Endothelial cell of umbilical vein (primary cell): ENCODE results near the gene ASAP2. TPM values are rescaled to one million over a fixed set of nuclear protein-coding genes. Genes with fewer than 3 reads are reported as not detected.
A peak's percentile ranks its signal among the peaks of the same experiment; 100 is the strongest.

Experiments used
- BruUV-seq: library from RNA; stranded (reverse); fragments of 400-500 nt; replicated peaks from 2 replicates; lab custom pipeline; 2021; lab: Mats Ljungman, UMichigan
- CTCF ChIA-PET: fragments of 300-600, 350-600 bp; sonication (Branson Sonifier 250); formaldehyde crosslinking; loops from one replicate; lab custom pipeline; 2021; ENCODE audit warnings: antibody characterized with exemption, inconsistent platforms; lab: Charles Lee
- POLR2A ChIA-PET: fragments of 300-600, 350-600 bp; sonication (Branson Sonifier 250); formaldehyde crosslinking; loops from one replicate; lab custom pipeline; 2021; ENCODE audit warnings: antibody characterized with exemption, inconsistent platforms; lab: Charles Lee
- DNase-seq: peaks from one replicate; pipeline ENCODE4 v3.0.0-alpha.2; 2011; ENCODE audit warnings: low read depth, low spot score
- FAIRE-seq: peaks from 2 replicates; lab custom pipeline; 2011; peaks lifted over from hg19 to GRCh38; lab: Jason Lieb, UNC
- H2AFZ ChIP-seq: 2 replicates; pipeline ENCODE4 v1.6.0; 2012; ENCODE audit warnings: low read depth, low read length, control low read depth, inconsistent platforms
- H3K27ac ChIP-seq: 2 replicates; pipeline ENCODE4 v1.5.1; 2011; ENCODE audit warnings: low read depth, mild to moderate bottlenecking, control low read depth, low read length, moderate library complexity; ENCODE audit not compliant: insufficient read depth
- H3K27me3 ChIP-seq, 2 experiments: 2 replicates each; pipeline versions ENCODE4 v1.6.0 to v1.6.1; 2011; ENCODE audit warnings: low read length in 2 of 2, mixed read lengths in 1 of 2; ENCODE audit not compliant: control insufficient read depth in 2 of 2, insufficient read depth in 2 of 2
- H3K36me3 ChIP-seq, 2 experiments: 2 replicates in 1 of 2; 3 replicates in 1 of 2; pipeline ENCODE4 v1.5.1; 2011; ENCODE audit warnings: low read length in 2 of 2, mild to moderate bottlenecking in 1 of 2, moderate library complexity in 1 of 2; ENCODE audit not compliant: control insufficient read depth in 2 of 2, insufficient read depth in 2 of 2; ENCODE audit errors: extremely low read depth in 1 of 2
- H3K4me1 ChIP-seq: 3 replicates; pipeline ENCODE4 v1.5.1; 2011; ENCODE audit warnings: mild to moderate bottlenecking, low read length; ENCODE audit not compliant: control insufficient read depth, insufficient read depth; ENCODE audit errors: extremely low read depth
- H3K4me2 ChIP-seq: 2 replicates; pipeline ENCODE4 v1.6.1; 2011; ENCODE audit warnings: low read length, control low read depth, mixed read lengths; ENCODE audit not compliant: insufficient read depth
- H3K4me3 ChIP-seq, 3 experiments: fragments of 200-600 bp in 1 of 3; sonication (generic), shearing (Covaris generic) in 1 of 3; replicated peaks in 1 of 3; 2 replicates each; pipeline ENCODE4 v1.5.1; 2011 to 2016; ENCODE audit warnings: control low read depth in 3 of 3, low read length in 3 of 3, mild to moderate bottlenecking in 2 of 3, inconsistent platforms in 1 of 3, low read depth in 1 of 3, moderate library complexity in 1 of 3; ENCODE audit not compliant: insufficient read depth in 1 of 3
- H3K79me2 ChIP-seq: 2 replicates; pipeline ENCODE4 v1.6.0; 2012; ENCODE audit warnings: low read length, inconsistent platforms; ENCODE audit not compliant: control insufficient read depth, insufficient read depth
- H3K9ac ChIP-seq: replicated peaks from 2 replicates; pipeline ENCODE3; 2011; ENCODE audit warnings: low read length, control low read depth; ENCODE audit not compliant: insufficient read depth; ENCODE audit errors: extremely low read depth
- H3K9me1 ChIP-seq: replicated peaks from 3 replicates; pipeline ENCODE4 v1.6.0; 2011; ENCODE audit warnings: mild to moderate bottlenecking, low read length; ENCODE audit not compliant: control insufficient read depth, insufficient read depth; ENCODE audit errors: extremely low read depth
- H3K9me3 ChIP-seq: replicated peaks from 2 replicates; pipeline ENCODE4 v1.5.1; 2012; ENCODE audit warnings: low read length, inconsistent platforms; ENCODE audit not compliant: control insufficient read depth, insufficient read depth
- H4K20me1 ChIP-seq: replicated peaks from 2 replicates; pipeline ENCODE3; 2011; ENCODE audit warnings: mild to moderate bottlenecking, low read length; ENCODE audit not compliant: control insufficient read depth, insufficient read depth; ENCODE audit errors: extremely low read depth
- CTCF ChIP-seq, 2 donors: IDR thresholded peaks; 1 replicate in 1 of 2; 2 replicates in 1 of 2; pipeline ENCODE4 v1.5.1; 2011; ENCODE audit warnings: low read length in 2 of 2, mild to moderate bottlenecking in 2 of 2, moderate library complexity in 2 of 2, control low read depth in 1 of 2, inconsistent platforms in 1 of 2, low read depth in 1 of 2; ENCODE audit not compliant: insufficient read depth in 1 of 2; ENCODE audit errors: extremely low read depth in 1 of 2
- EZH2 ChIP-seq: IDR thresholded peaks from 2 replicates; pipeline ENCODE4 v1.6.1; 2012; ENCODE audit warnings: borderline replicate concordance, low read depth, mild to moderate bottlenecking, moderate library complexity, low read length, inconsistent platforms; ENCODE audit not compliant: severe bottlenecking
- FOS ChIP-seq: IDR thresholded peaks from 2 replicates; pipeline ENCODE4 v1.6.1; 2011; ENCODE audit warnings: mild to moderate bottlenecking, low read length, moderate library complexity, borderline replicate concordance; ENCODE audit not compliant: insufficient read depth
- GATA2 ChIP-seq: IDR thresholded peaks from 2 replicates; pipeline ENCODE4 v1.7.0; 2011; ENCODE audit warnings: low read depth, mild to moderate bottlenecking, moderate library complexity, mixed read lengths, low read length; ENCODE audit not compliant: insufficient read length, insufficient read depth
- JUN ChIP-seq: IDR thresholded peaks from 2 replicates; pipeline ENCODE4 v1.6.1; 2011; ENCODE audit warnings: borderline replicate concordance, low read depth; ENCODE audit not compliant: insufficient read length, insufficient read depth
- MYC ChIP-seq: IDR thresholded peaks from one replicate; pipeline ENCODE4 v1.6.1; 2011; ENCODE audit warnings: mild to moderate bottlenecking, low read depth, low read length
- POLR2A ChIP-seq: IDR thresholded peaks from 2 replicates; pipeline ENCODE4 v1.6.1; 2012; ENCODE audit warnings: low read depth, mild to moderate bottlenecking, control low read depth, low read length
- POLR2AphosphoS5 ChIP-seq: IDR thresholded peaks from 2 replicates; pipeline ENCODE4 v1.6.1; 2012; ENCODE audit warnings: low read depth, mild to moderate bottlenecking, control low read depth, low read length, moderate library complexity; ENCODE audit not compliant: insufficient read depth
- dilution Hi-C: fragments of 300-500 bp; cut with MboI; formaldehyde crosslinking; loops from one replicate; pipeline ENCODE4 v1.15.0; 2019; ENCODE audit warnings: low sequenced_read_pairs; ENCODE audit not compliant: extremely low pct_ligation_motif_present
- intact Hi-C: fragments of 100-400 bp; cut with micrococcal nuclease; formaldehyde crosslinking; loops from one replicate; pipeline ENCODE4 v1.10.0; 2022
- polyA plus RNA-seq, 4 experiments: library from polyadenylated mRNA; depleted of rRNA in 3 of 4; stranded (reverse) in 3 of 4; unstranded in 1 of 4; fragments of >200 nt; gene quantifications; 2 replicates each; pipeline versions ENCODE4 v1.2.1 to v1.2.3, GENCODE V29; 2011 to 2012; ENCODE audit warnings: missing spikeins in 1 of 4
- total RNA-seq: library from RNA; stranded (reverse); gene quantifications from 2 replicates; pipeline ENCODE4 v1.2.3, GENCODE V29; 2021
- TF ChIP-seq, protein P1 (sequence below): IDR thresholded peaks from 2 replicates; pipeline ENCODE4 v1.6.1; 2011; ENCODE audit not compliant: insufficient read depth, insufficient read length

Gene ASAP2
- total and polyA plus RNA-seq, 2 donors (not counting 3 experiments of a cell fraction or from before 2014, with no cell fraction given) = 31.1 to 79.2 TPM

DNA sequence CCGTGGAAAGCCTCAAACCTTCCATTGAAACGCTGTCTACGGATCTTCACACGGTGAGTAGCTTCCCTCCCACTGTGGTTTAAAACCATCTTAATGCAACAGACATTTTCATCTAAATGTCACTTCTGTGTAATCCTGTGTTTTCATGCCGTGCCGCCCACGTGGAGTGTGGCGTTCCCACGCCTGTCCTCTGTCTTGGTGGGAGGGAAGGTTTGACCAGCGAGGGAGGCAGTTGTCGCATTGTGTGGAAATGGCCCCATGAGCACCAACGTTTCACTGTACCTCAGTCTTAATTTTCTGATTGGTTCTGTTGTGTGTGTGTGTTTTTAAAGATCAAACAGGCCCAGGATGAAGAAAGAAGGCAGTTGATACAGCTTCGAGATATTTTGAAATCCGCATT is 128.1 kb downstream of the ASAP2 start:
- Histone ChIP-seq H4K20me1 (no peaks in the 10 kb centered on the region), H3K9me1 (no peaks in the 10 kb centered on the region), H3K4me3 (no peak overlapping the region), H3K4me2 (no peak overlapping the region), H2AFZ (no peak overlapping the region), H3K9me3 (no peaks in the 10 kb centered on the region), H3K79me2 (peaks cover 2% of the 10 kb centered on the region), H3K36me3 (peaks cover 8 to 21% of the 10 kb centered on the region in 2 experiments), H3K27me3 (no peaks in the 10 kb centered on the region), H3K9ac (no peak overlapping the region), H3K4me1 (peaks cover 10% of the 10 kb centered on the region), H3K27ac (no peak overlapping the region)
- ChIA-PET CTCF (interaction anchor here (1.6 to 3.5 kb wide), 3 partner anchors 86 to 191 kb away, joined by 7 to 57 read pairs (median 54); partner anchors contain the start of gene ASAP2), POLR2A (no interaction called here)
- dilution Hi-C loops = no loop called here
- BruUV-seq = no TSS peak
- intact Hi-C loops = no loop called here
- no peak for DNase-seq
- peak; percentile 33 for FAIRE-seq
- TF ChIP-seq GATA2 = no peak
- TF ChIP-seq POLR2A = no peak
- no peak for TF ChIP-seq CTCF (IDR thresholded peaks at IDR 0.05; ENCODE audit: extremely low read depth in 1 of 2, insufficient read depth in 1 of 2, low read depth in 1 of 2, low read length in 2 of 2)
- no peak for TF ChIP-seq EZH2
- TF ChIP-seq FOS = no peak

GRCh38 chr2:9335322-9335832 is 128.8 kb downstream of the ASAP2 start:
- H3K4me2 ChIP-seq = no peak overlapping the region
- POLR2A ChIA-PET = no interaction called here
- no peak for DNase-seq
- intact Hi-C loops (no loop called here), dilution Hi-C loops (no loop called here)
- no peaks in the 10 kb centered on the region for H4K20me1 ChIP-seq
- H3K4me3 ChIP-seq = no peak overlapping the region
- no peaks in the 10 kb centered on the region for H3K9me3 ChIP-seq
- peaks cover 6 to 19% of the 10 kb centered on the region in 2 experiments for H3K36me3 ChIP-seq
- no peak overlapping the region for H3K9ac ChIP-seq
- no TSS peak for BruUV-seq
- H3K27me3 ChIP-seq = no peaks in the 10 kb centered on the region
- no peak for TF ChIP-seq GATA2
- TF ChIP-seq, protein P1, sequence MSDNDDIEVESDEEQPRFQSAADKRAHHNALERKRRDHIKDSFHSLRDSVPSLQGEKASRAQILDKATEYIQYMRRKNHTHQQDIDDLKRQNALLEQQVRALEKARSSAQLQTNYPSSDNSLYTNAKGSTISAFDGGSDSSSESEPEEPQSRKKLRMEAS = no peak
- TF ChIP-seq POLR2A = no peak
- no peak for TF ChIP-seq MYC
- no peak for TF ChIP-seq POLR2AphosphoS5
- no peak for TF ChIP-seq EZH2
- TF ChIP-seq JUN = no peak
- TF ChIP-seq CTCF (IDR thresholded peaks at IDR 0.05; ENCODE audit: extremely low read depth in 1 of 2, insufficient read depth in 1 of 2, low read depth in 1 of 2, low read length in 2 of 2) = no peak
- no peak for TF ChIP-seq FOS
- CTCF ChIA-PET = interaction anchor here (2.9 to 3.5 kb wide), 2 partner anchors 129 to 192 kb away, joined by 54 to 57 read pairs; partner anchors contain the start of gene ASAP2
- H3K4me1 ChIP-seq = peaks cover 10% of the 10 kb centered on the region
- H3K9me1 ChIP-seq = no peaks in the 10 kb centered on the region
- no peak overlapping the region for H3K27ac ChIP-seq
- H3K79me2 ChIP-seq = peaks cover 2% of the 10 kb centered on the region
- no peak overlapping the region for H2AFZ ChIP-seq
- no peak for FAIRE-seq
